DOHH2 (cell line): Measurements from ENCODE around the gene HDAC11.
"Not testable (repeated sequence)": the region's sequence is repeated elsewhere in the genome, so short reads cannot be mapped to it uniquely, and the experiment has no call there.

Experiments used
- H3F3A ChIP-seq: fragments of 200-600 bp; sonication (generic), shearing (Covaris generic); 2 replicates; pipeline ENCODE4 v1.6.0; 2016; ENCODE audit warnings: antibody characterized with exemption, mild to moderate bottlenecking; ENCODE audit not compliant: control insufficient read depth, insufficient read depth
- H3K27ac ChIP-seq: fragments of 200-600 bp; sonication (generic); 2 replicates; pipeline ENCODE4 v1.5.1; 2014; ENCODE audit warnings: low read depth, mild to moderate bottlenecking, low read length, moderate library complexity
- H3K27me3 ChIP-seq: fragments of 200-600 bp; sonication (generic); 2 replicates; pipeline ENCODE4 v1.6.1; 2014; ENCODE audit warnings: mild to moderate bottlenecking, low read length, mixed read lengths; ENCODE audit not compliant: control insufficient read depth
- H3K36me3 ChIP-seq: fragments of 200-600 bp; sonication (generic); 2 replicates; pipeline ENCODE4 v1.6.1; 2014; ENCODE audit warnings: mild to moderate bottlenecking, low read length, moderate library complexity, mixed read lengths; ENCODE audit not compliant: control insufficient read depth
- H3K4me1 ChIP-seq: fragments of 200-600 bp; sonication (generic); 2 replicates; pipeline ENCODE4 v1.6.1; 2014; ENCODE audit warnings: mild to moderate bottlenecking, low read length, mixed read lengths; ENCODE audit not compliant: control insufficient read depth
- H3K4me2 ChIP-seq: fragments of 200-600 bp; sonication (generic); 2 replicates; pipeline ENCODE4 v1.6.0; 2014; ENCODE audit warnings: mild to moderate bottlenecking, low read length, moderate library complexity
- H3K4me3 ChIP-seq: fragments of 200-600 bp; sonication (generic); 2 replicates; pipeline ENCODE4 v1.5.1; 2014; ENCODE audit warnings: mild to moderate bottlenecking, low read length, mixed read lengths
- H3K79me2 ChIP-seq: fragments of 200-600 bp; sonication (generic); 2 replicates; pipeline ENCODE4 v1.6.1; 2014; ENCODE audit warnings: mild to moderate bottlenecking, low read length, mixed read lengths; ENCODE audit not compliant: control insufficient read depth
- H3K9me2 ChIP-seq: fragments of 200-600 bp; sonication (generic); replicated peaks from 2 replicates; pipeline ENCODE4 v1.6.1; 2014; ENCODE audit warnings: mild to moderate bottlenecking, low read length, mixed read lengths; ENCODE audit not compliant: control insufficient read depth
- H3K9me3 ChIP-seq: fragments of 200-600 bp; sonication (generic); 2 replicates; pipeline ENCODE4 v1.6.1; 2014; ENCODE audit warnings: antibody characterized with exemption, low read length, mixed read lengths; ENCODE audit not compliant: control insufficient read depth, insufficient read depth
- H4K20me1 ChIP-seq: fragments of 200-600 bp; sonication (generic); 2 replicates; pipeline ENCODE4 v1.6.0; 2014; ENCODE audit warnings: low read depth, mild to moderate bottlenecking, antibody characterized with exemption, low read length, moderate library complexity; ENCODE audit not compliant: control insufficient read depth, insufficient read depth
- EZH2phosphoT487 ChIP-seq: fragments of 200-600 bp; sonication (generic); IDR thresholded peaks from 2 replicates; pipeline ENCODE4 v1.6.1; 2017; ENCODE audit warnings: borderline replicate concordance, mild to moderate bottlenecking, antibody characterized with exemption, low read length, moderate library complexity, mixed read lengths
- TF ChIP-seq, protein P1 (sequence below): fragments of 200-600 bp; sonication (generic); IDR thresholded peaks from one replicate; pipeline ENCODE4 v1.5.1; 2014; ENCODE audit warnings: antibody characterized with exemption, mild to moderate bottlenecking, low read depth, low read length; ENCODE audit not compliant: poor library complexity, severe bottlenecking

HDAC11 gene

GRCh38 chr3:13479582-13480339 lies at the start of gene HDAC11:
Gene HDAC11, plus strand, starts transcription at chr3:13480306. Its CDS starts 42 bp downstream, at chr3:13480348.
- TF ChIP-seq EZH2phosphoT487 = no peak
- TF ChIP-seq, protein P1, sequence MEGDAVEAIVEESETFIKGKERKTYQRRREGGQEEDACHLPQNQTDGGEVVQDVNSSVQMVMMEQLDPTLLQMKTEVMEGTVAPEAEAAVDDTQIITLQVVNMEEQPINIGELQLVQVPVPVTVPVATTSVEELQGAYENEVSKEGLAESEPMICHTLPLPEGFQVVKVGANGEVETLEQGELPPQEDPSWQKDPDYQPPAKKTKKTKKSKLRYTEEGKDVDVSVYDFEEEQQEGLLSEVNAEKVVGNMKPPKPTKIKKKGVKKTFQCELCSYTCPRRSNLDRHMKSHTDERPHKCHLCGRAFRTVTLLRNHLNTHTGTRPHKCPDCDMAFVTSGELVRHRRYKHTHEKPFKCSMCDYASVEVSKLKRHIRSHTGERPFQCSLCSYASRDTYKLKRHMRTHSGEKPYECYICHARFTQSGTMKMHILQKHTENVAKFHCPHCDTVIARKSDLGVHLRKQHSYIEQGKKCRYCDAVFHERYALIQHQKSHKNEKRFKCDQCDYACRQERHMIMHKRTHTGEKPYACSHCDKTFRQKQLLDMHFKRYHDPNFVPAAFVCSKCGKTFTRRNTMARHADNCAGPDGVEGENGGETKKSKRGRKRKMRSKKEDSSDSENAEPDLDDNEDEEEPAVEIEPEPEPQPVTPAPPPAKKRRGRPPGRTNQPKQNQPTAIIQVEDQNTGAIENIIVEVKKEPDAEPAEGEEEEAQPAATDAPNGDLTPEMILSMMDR = no peak
- no peaks in the 10 kb centered on the region for H4K20me1 ChIP-seq
- H3K36me3 ChIP-seq = no peaks in the 10 kb centered on the region
- no peaks in the 10 kb centered on the region for H3K9me3 ChIP-seq
- no peaks in the 10 kb centered on the region for H3F3A ChIP-seq
- peak within 1 kb of the TSS; percentile 99 for H3K4me2 ChIP-seq
- H3K27me3 ChIP-seq = peaks cover 18% of the 10 kb centered on the region
- no peaks in the 10 kb centered on the region for H3K79me2 ChIP-seq
- H3K4me3 ChIP-seq = peak within 1 kb of the TSS; percentile 94
- H3K27ac ChIP-seq = no peak within 1 kb of the TSS
- peaks cover 13% of the 10 kb centered on the region for H3K4me1 ChIP-seq
- H3K9me2 ChIP-seq = no peaks in the 10 kb centered on the region

- H3K4me3 ChIP-seq, H3K9me3 ChIP-seq, H3K9me2 ChIP-seq, H3K27me3 ChIP-seq, H3K4me2 ChIP-seq, H3K79me2 ChIP-seq, H3K36me3 ChIP-seq, H4K20me1 ChIP-seq, H3K27ac ChIP-seq, H3F3A ChIP-seq: not testable (repeated sequence)
- H3K4me1 ChIP-seq = peaks cover 13% of the 10 kb centered on the region
Measured at GRCh38 chr3:13430411-13430875, 49.7 kb upstream of the HDAC11 start.

DNA sequence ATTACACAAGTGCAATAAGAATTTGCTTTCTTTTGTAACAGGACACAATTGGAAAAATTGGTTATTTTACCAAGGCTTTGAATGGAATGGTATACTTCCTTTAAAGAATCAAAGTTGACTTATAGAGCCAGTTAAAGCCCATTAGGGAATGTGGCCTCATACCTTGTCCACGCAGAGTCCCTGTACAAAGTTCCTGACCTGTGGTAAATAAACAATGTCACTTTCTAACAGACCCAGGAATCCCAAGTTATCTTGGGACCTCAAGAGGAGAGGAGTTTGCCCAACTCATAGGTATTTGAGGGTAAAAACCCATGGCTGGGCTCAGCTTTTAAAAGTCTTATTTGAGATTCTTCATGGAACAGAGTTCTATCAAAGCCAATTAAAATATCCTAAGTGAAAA lies 48.0 kb upstream of the HDAC11 start:
- no peaks in the 10 kb centered on the region for H4K20me1 ChIP-seq
- H3K4me2 ChIP-seq = no peak overlapping the region
- H3K36me3 ChIP-seq = no peaks in the 10 kb centered on the region
- H3K79me2 ChIP-seq = no peaks in the 10 kb centered on the region
- TF ChIP-seq, protein P1 = no peak
- no peak for TF ChIP-seq EZH2phosphoT487
- H3K4me3 ChIP-seq = no peak overlapping the region
- H3K4me1 ChIP-seq = peaks cover 13% of the 10 kb centered on the region
- no peaks in the 10 kb centered on the region for H3K9me3 ChIP-seq
- no peak overlapping the region for H3K27ac ChIP-seq
- H3F3A ChIP-seq = no peaks in the 10 kb centered on the region
- H3K27me3 ChIP-seq = peaks cover 11% of the 10 kb centered on the region
- H3K9me2 ChIP-seq = no peaks in the 10 kb centered on the region

- H3K4me3 ChIP-seq = no peak overlapping the region
- no peaks in the 10 kb centered on the region for H3K9me3 ChIP-seq
- no peaks in the 10 kb centered on the region for H4K20me1 ChIP-seq
- no peaks in the 10 kb centered on the region for H3F3A ChIP-seq
- no peak overlapping the region for H3K4me2 ChIP-seq
- peaks cover 11% of the 10 kb centered on the region for H3K27me3 ChIP-seq
- TF ChIP-seq, protein P1 = no peak
- TF ChIP-seq EZH2phosphoT487 = no peak
- H3K79me2 ChIP-seq = no peaks in the 10 kb centered on the region
- H3K36me3 ChIP-seq = no peaks in the 10 kb centered on the region
- H3K27ac ChIP-seq = no peak overlapping the region
- H3K9me2 ChIP-seq = no peaks in the 10 kb centered on the region
- no peaks in the 10 kb centered on the region; the same call in 1 of the 2 replicates for H3K4me1 ChIP-seq
Measured at GRCh38 chr3:13433912-13434311, 46.2 kb upstream of the HDAC11 start.

DNA sequence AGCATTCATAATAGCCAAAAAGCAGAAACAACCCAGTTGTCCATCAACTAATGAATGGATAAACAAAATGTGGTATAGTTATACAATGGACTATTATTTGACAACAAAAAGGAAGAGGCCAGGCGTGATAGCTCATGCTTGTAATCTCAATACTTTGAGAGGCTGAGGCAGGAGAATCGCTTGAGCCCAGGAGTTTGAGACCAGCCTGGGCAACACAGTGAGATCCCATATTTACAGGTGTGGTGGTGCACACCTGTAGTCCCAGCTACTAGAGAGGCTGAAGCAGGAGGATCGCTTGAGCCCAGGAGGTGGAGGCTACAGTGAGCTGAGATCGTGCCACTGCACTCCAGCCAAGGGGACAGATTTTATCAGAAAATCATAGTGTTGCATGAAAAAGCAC lies 43.9 kb upstream of the HDAC11 start:
- not testable (repeated sequence) for H3K9me3 ChIP-seq, H3K4me1 ChIP-seq, H4K20me1 ChIP-seq, H3K27ac ChIP-seq, H3K79me2 ChIP-seq, H3K36me3 ChIP-seq, H3K9me2 ChIP-seq, H3K4me2 ChIP-seq, H3F3A ChIP-seq, H3K4me3 ChIP-seq
- H3K27me3 ChIP-seq = peaks cover 11% of the 10 kb centered on the region
